GM21786 (cell line): Measurements from ENCODE around the gene KIF26B.

Experiments
- ATAC-seq: cut with Tn5 transposase; IDR thresholded peaks from one replicate; pipeline ENCODE4 v1.9.1; 2021; ENCODE audit not compliant: unreplicated experiment

Gene KIF26B

DNA sequence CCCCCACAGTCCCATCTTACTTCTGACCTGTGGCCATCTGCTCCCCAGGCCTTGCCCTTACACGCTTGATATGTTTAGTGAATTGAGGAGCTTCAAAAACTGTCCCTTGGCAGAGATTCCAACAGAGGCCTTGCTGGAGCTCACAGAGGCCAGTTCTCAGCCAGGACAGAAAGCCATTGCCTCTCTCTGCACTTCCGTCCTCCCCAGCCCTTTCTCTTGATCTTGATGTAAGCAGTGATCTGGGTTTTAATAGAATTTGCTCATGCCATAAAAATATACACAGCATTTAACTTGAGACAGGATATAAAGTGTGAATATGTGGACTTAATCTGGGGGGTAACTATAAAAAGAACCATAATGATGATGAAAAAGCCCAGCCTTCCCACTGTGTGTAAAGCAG lies 453.5 kb downstream of the KIF26B start:
- ATAC-seq, result no peak

DNA sequence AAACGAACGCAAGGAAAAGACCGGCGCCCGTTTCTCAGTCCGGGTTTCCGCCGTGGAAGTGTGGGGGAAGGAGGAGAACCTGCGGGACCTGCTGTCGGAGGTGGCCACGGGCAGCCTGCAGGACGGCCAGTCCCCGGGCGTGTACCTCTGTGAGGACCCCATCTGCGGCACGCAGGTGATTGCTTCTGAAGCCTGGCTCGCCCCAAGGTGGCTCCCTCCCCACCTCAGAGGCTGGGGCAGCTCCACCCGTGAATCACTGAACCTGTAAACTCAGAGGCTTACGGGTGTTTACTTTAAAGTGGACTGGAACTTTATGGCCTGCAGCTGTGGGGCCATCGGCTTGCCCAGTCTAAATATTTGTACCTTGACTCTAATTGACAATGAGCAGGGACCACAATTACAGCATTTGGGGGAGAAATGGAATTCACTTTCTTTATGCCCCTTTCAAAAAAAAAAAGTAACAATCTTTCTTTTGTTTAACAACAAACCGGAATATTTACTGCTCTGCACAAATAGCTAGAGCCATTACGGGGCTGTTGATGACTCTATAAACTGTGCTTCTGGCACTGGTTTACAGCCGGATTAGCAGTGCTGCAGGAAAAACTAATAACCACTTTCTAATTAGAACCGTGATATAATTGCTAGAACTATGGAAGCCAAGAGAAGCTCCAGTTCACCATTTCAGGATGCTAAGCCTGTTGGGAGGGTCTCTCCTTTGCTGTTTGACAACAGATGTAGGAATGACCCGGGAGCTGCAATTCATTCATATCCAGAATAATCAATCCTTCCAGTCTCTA lies 454.8 kb downstream of the KIF26B start:
- no peak for ATAC-seq

DNA sequence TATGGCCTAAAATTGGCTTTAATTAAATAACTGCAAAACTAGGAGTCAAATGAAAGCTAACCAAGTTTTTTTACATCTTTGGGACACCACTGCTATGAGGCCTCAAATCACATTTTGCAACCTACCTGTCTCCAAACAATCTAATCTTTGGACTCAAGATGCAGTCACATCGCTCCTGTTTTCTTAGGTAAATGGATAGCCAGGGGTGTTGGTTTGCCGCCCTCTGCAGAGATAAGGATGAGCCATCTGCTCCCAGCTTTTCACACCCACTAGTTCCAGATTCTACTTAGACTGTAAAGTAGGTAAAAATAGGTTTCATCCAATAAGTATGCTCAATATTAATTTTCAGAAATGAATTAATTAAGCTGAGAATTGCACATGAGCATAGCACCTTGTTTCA lies 456.5 kb downstream of the KIF26B start:
- ATAC-seq, result no peak

DNA sequence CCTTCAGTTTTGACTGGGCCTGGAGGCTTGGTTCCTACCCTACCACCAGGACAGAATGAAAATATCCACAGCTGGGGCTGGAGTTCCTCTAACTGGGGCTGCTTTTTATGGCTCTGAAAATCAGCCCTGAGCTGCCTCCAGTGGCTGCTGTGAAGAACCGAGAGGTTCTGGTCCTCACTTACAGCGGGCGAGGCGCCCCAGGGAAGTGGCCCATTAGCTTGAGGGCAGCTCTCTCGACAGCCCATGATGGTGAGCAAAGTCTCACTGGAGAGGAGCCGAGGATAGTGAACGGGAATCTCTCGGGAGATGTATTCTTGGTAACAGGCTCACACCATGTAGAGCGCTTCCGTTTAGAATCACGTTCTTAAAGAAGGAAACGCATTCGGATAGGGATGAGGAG lies 459.7 kb downstream of the KIF26B start:
- ATAC-seq, result no peak

DNA sequence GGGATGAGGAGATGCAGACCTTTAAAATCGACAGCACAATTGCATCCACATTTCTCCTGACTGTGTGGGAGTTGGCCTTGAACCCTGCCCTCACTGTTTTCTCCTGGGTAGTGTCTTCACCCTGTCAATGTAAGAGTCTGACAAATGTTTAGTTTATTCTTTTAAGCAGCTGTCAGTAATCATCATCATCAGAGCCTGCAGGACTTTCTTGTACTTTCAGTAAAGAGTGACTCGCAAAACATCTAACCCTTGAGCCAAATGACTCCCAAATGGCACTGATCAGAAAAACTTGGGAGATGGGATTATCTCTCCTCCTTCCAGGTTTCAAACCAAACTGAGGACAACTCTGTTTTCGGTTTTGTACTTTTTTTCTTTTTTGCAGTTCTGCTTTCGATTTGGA lies 460.2 kb downstream of the KIF26B start:
- no peak for ATAC-seq

DNA sequence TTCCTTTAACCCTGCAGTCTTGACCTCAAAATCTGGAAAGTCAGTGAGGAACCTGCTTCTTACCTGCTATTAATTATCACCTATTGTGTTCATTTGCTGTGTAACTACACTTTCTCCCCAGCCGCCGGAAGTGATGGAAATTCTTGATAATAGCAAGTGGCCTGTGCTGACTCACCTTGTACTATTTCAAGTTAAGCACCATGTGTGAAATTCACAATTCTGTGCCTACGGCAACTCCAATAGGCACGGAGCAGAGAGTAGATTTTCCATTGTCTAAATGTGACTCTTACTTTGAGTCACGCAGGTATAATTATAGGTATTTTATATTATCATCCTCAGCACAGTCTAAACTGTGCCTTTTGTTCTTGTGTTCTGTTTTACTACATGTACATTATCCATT lies 466.8 kb downstream of the KIF26B start:
- no peak for ATAC-seq

DNA sequence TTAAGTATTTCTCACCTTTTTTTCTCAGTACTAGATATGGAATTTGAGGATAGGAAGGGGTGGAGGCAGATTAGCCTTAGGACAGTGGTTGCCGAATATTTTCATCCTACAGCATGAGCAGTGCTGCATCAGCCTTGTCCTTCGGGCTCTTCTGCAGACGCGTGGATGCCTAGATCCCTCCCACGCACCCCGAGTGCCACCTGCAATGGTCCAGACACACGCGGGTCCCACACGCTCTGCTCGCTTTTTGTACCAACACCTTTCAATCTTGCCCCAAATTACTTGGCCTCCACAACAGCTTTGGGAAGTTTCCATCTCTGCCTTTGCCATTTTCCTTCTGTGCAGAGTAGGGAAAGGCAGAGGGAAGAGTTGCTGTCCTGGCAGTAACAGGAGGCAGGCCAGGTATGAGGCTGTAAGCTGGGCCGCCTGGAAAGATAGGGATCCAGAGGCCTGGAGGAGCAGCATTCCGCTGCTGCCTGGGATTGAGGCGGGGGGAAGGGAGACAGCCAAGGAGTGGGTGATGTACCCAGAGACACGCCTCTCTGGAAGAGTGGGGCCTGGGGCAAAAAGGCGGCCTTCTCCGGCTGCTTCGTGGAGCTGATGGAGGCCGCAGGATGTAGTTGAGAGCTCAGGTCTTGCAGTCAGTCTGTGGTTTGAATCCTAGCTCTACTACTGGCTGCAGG lies 467.7 kb downstream of the KIF26B start:
- no peak for ATAC-seq

DNA sequence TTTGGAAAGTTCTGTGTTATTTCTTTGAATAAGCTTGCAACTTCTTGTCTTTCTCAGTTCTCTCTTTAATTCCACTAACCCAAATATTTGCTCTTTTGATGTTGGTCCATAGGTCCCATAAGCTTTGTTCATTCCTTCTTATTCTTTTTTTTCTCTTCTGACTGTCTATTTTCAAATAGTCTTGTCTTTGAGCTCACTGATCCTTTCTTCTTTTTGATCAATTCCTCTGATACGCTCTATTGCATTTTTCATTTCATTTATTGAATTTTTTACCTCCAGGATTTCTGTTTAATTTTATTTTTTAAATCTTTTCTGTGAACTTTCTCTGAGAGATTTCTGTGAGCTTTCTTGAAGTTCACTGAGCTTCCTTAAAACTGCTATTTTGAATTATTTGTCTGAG lies 486.6 kb downstream of the KIF26B start:
- no peak for ATAC-seq

DNA sequence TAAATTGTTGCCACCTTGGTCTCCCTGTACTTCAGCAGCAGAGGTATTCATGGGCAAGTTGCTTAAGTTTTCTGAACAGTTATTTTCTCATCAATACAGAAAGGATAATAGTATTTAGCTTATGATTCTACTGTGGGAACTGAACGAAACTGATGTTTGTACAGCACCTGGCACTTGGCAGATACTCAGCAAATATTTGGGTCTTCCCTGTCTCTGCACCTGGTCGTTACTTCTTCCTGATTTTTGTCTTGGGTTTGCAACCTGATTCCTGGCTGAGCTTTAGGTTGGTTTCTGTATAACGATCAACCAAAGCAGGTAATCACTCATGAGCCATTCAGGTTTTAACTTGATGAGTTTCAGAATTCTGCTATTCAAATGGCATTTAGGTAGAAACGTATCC lies 490.6 kb downstream of the KIF26B start:
- ATAC-seq, result peak; percentile 21

DNA sequence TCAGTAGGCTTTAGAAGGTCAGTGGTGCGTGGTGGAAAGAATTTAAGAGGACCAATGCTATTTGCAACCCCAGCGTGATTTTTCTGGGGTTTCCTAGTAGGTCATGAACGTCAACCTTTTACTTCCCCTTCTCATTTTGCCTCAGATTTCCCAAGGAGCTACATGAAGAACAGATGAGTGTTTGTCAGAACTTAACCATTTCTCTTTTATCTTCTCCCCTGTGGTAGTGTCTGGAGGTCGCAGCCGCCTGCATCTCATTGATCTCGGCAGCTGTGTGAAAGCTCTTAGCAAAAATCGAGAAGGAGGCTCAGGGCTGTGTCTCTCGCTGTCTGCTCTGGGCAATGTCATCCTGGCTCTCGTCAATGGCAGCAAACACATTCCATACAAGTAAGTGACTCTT lies 491.1 kb downstream of the KIF26B start:
- peak; percentile 56 for ATAC-seq

DNA sequence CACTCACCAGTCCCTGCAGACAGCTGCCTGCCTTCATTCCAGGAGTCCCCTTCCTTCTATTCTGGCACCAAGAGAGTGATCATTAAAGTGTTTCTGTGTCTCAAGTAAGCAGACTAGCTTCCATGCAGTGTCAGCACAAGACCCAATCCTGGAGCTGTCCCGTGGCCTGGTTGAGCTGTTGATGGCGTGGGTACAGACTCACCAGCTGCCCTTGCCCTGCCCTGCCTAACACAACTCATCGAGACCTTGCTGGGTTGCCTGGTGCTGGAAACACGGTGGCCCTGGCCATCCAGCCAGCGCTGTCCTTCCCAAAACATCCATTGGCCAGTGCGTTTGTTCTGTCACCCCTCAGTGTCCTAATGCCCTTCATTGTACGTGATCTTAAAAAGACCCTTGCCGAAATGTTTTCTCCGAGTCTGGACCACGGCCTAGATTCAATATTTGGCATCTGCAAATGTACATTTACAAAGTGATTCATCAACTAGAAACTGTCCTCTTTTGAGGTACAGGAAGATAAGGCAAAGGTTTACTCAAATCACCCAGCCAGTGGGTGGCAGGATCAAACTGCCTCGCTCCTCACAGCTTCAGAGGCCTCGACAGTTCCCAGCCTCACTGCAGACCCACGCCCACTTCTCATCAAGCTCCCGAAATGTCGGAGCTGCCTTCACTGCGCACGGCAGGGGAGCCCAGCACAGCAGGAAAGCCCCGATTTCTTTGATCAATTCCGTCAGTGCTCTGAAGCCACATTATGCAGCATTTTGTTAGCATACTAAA lies 494.2 kb downstream of the KIF26B start:
- no peak for ATAC-seq

DNA sequence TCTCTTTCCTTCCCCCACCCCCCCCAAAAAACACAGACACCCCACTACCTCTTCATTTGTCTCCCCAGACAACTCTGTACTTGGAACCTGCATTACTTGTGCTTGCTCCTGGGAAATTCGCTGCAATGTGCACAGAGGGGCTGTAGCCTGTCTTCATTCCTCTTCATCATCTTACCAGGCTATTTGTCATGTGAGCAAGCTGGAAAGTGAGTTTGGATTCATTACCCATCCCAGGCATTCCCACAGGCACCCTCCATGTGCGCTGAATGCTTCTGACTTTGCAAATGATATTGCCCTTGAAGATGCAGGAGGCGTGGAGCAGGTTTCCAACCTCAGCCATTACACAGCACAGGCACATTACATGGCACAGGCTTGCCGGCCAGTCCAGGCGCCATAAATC lies 494.9 kb downstream of the KIF26B start:
- no peak for ATAC-seq

DNA sequence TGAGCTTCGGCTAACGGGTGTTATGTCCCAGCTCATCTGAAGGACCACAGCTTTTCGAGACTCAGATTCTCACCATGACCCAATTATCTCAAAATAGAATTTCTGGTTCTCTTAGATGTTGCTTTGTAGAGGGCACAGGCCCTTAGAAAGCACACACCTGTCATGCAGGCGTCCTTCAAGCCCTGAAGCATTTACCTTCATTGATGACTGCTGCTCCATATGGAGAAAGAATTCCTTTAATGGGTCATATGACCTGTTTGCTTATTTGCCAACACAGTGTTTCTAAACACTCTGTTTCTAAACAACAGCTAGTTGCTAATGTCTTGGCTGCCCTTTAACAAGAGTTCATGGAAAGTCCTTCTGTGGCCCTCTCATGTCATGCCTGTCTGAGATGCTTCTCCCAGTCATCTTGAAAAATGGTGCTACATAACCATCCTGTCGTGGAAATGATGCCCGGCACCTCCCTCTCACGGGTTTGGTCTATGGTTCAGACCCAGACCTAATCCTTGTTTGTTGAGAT lies 495.7 kb downstream of the KIF26B start:
- ATAC-seq, result no peak

DNA sequence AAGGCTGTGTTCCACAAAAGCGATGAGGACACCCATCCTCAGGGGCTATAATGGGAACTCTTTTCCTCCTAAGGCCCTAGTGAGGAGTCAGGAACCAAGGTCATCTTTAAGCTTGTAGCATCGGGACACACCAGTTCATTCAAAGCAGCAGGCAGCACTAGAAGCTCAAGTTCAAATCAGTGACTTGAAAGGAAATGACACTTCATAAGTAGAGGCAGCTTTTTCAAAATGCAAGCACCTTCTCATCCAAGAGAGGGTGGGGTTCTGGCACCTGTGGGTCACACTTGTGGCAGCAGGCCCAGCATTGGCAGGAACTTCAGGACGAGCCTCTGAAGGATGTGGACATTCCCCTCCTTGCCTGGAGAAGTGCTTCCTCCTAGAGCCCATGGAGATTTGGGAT lies 496.3 kb downstream of the KIF26B start:
- no peak for ATAC-seq

DNA sequence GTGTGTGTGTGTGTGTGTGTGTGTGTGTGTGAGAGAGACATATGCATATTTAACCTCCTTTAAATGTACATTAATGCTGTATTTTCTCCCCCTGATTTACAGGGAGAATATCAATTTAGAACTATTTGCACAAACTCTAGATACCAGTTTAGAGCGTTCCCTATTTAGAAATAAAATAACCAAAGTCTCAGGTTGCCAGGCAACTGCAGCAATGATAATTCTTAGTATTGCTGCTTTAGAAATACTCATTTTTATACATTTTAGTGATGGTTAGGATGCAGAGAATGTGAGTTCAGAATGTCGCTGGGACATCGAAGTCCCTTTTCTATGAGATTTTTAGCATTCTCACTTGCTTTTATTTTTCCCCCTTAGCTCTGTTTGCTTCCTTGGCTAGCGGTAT lies 497.3 kb downstream of the KIF26B start:
- ATAC-seq, result no peak

DNA sequence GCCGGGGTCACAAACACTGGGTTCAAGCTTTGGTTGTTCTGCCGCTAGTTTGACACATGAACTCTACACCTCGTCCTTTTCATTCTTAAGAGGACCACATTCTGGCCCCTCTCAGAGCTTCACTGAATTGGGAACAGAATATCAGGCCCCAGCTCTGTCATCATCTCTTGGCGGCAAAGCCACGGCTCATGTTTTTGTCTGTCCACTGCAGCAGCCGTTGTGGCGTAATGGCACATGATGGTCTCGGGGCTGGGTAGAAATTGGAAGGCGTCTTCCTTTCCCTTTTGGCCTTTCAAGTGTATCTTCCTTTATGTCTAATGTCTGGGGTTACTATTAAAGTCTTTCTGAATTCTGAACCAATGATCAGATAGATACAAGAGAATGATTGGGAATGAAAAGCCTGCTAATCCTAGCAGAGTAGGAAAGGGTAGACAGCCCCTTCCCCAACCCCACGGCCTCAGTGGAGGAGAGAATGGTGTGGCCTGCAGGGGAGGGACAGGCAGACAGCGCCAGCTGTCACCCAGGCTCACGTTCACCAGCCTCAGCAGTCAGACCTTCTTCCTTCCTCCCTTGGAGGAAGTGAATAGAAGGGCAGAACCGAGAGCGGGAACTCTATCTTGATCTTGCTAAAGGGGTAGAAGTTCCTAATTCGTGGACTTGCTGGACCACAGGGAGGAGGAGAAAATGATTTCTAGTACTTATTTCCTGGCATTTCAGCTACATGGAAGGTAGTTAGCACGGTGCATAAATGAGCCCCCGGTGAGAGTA lies 498.1 kb downstream of the KIF26B start:
- ATAC-seq, result no peak

DNA sequence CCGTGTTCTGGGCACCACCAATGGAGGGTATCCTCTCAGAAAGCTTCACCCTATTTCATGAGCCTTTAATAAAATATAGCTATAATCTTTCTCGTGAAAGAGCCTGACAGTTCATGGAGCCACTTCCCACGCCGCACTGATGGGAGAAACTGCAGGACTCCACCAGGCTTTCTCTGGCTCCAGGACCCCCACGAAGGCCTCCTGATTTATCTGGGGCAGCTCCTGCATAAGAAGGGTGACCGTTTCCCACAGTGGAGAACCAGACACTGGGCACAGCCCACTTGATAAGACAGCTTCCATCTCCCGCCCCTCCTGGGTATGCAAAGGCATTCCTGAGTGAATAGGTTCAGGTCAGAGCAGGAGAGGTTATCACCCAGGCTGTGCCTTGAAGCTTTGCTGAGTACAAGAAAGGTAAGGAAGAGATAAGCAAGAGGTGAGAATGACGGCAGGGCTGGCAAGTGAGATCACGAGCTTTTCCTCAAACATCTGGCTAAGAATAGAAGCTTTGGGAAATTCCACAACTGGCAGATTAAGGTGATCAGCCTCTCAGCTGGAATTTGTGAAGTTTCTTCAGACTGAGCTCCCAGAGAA lies 499.8 kb downstream of the KIF26B start:
- ATAC-seq, result no peak

DNA sequence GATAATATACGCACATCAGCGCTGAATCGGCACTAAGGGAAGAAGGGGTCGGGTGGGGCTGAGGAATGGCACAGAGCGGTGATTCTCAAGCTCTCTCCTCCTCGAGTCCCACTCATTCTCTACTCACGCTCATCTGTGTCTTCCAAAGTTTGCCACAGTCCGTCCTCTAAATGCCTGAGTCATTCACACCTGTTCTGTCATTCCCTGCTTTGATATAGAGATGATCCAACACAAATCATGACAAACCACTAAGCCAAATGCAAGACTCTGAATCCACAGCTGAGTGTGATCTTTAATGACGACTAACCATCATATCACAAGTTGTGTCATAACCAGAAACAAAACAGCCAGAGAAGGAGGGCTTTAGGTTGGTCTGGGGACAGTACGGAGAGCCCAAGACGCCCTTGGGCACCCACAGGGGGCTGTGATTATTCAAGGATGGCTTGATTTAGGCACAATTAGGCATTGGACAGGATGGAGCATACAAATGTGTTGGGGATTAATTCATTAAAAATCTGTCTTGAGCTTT lies 501.5 kb downstream of the KIF26B start:
- ATAC-seq, result no peak

DNA sequence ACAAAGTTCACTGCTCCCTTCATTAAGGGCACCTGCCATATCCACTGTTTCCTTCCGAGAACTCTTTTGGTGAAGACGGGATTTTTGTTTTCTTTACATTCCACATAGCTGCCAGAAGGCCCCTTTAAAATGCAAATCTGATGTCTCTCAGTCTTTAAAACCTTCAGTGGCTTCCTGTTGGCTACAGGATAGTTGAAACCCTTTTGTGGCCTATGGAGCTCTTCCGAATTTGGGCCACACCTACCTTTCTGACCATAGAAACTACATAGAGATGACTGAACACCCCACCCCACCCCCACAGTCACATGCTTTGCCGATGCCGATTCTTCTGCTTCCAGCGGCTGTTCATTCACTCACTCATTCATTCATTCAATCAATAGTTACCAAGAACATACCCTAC lies 502.6 kb downstream of the KIF26B start:
- no peak for ATAC-seq

DNA sequence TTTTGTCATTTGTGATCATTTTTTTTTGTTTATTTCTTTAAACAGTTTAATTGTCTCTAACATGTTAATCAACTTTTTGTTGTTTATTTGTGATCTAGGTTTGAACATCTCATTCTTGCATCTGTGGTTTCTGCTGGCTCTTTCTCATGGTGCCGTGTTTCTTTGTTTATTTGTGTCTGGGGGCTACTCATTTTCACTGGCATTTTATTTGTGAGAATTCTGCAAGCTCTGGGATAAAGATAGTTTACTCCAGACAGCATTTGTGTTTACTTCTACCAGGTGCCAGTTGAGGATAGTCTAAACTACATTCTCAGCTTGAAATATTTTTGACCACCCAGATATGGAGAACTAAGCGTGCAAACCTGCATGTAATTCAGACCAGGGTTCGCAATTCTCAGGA lies 508.6 kb downstream of the KIF26B start:
- ATAC-seq, result no peak
